Stimulated activated CD4-positive, alpha-beta T cell treated with anti-CD3 and anti-CD28 coated beads, Interleukin-1b, Interleukin-23, amount 100 ng/mL, for 1 hour (primary cell): Measurements from ENCODE around the gene WDR27.
"Not testable (repeated sequence)": the region's sequence is repeated elsewhere in the genome, so short reads cannot be mapped to it uniquely, and the experiment has no call there.

Source experiments
- DNase-seq, 2 donors: peaks; one replicate each; pipeline ENCODE4 v3.0.0-alpha.2; 2020; ENCODE audit warnings: low read depth in 2 of 2

The WDR27 gene

GRCh38 chr6:169441292-169441691 is 260.5 kb downstream of the WDR27 start:
- no peak for DNase-seq

- DNase-seq = no peak
Observed at GRCh38 chr6:169439710-169440109, 262.1 kb downstream of the WDR27 start.

GRCh38 chr6:169434554-169434953 is 267.3 kb downstream of the WDR27 start:
- DNase-seq = not testable (repeated sequence)

- DNase-seq = no peak
Observed at GRCh38 chr6:169429001-169429400, 272.8 kb downstream of the WDR27 start.

- no peak for DNase-seq
Observed at GRCh38 chr6:169428532-169428931, 273.3 kb downstream of the WDR27 start.

GRCh38 chr6:169427856-169428255 is 274.0 kb downstream of the WDR27 start:
- DNase-seq = no peak

GRCh38 chr6:169426611-169427010 is 275.2 kb downstream of the WDR27 start:
- DNase-seq = no peak

GRCh38 chr6:169425628-169426370 is 276.0 kb downstream of the WDR27 start:
- no peak for DNase-seq

GRCh38 chr6:169424821-169425240 is 277.0 kb downstream of the WDR27 start:
- DNase-seq = no peak

GRCh38 chr6:169424149-169424804 is 277.6 kb downstream of the WDR27 start:
- no peak for DNase-seq

GRCh38 chr6:169421586-169422264 is 280.1 kb downstream of the WDR27 start:
- no peak for DNase-seq

GRCh38 chr6:169420912-169421543 is 280.8 kb downstream of the WDR27 start:
- no peak for DNase-seq

- DNase-seq = no peak
Observed at GRCh38 chr6:169417101-169417500, 284.7 kb downstream of the WDR27 start.

- no peak for DNase-seq
Observed at GRCh38 chr6:169416249-169416648, 285.6 kb downstream of the WDR27 start.

- DNase-seq = no peak
Observed at GRCh38 chr6:169415179-169415578, 286.6 kb downstream of the WDR27 start.

GRCh38 chr6:169411722-169412121 is 290.1 kb downstream of the WDR27 start:
- no peak for DNase-seq

- DNase-seq = no peak
Observed at GRCh38 chr6:169411296-169411695, 290.5 kb downstream of the WDR27 start.

GRCh38 chr6:169409742-169410312 is 292.0 kb downstream of the WDR27 start:
- DNase-seq = no peak

GRCh38 chr6:169407325-169407724 is 294.5 kb downstream of the WDR27 start:
- DNase-seq = no peak
